C4-2B (cell line): ENCODE data around the gene GDNF.

ENCODE experiments used
- ZFX ChIP-seq: fragments of 450-650 bp; IDR thresholded peaks from 2 replicates; pipeline ENCODE4 v1.6.1; 2017
- TF ChIP-seq, protein P1 (sequence below): fragments of 450-650 bp; conservative IDR thresholded peaks from 2 replicates; pipeline ENCODE4 v1.5.1; 2017; ENCODE audit warnings: mild to moderate bottlenecking

DNA sequence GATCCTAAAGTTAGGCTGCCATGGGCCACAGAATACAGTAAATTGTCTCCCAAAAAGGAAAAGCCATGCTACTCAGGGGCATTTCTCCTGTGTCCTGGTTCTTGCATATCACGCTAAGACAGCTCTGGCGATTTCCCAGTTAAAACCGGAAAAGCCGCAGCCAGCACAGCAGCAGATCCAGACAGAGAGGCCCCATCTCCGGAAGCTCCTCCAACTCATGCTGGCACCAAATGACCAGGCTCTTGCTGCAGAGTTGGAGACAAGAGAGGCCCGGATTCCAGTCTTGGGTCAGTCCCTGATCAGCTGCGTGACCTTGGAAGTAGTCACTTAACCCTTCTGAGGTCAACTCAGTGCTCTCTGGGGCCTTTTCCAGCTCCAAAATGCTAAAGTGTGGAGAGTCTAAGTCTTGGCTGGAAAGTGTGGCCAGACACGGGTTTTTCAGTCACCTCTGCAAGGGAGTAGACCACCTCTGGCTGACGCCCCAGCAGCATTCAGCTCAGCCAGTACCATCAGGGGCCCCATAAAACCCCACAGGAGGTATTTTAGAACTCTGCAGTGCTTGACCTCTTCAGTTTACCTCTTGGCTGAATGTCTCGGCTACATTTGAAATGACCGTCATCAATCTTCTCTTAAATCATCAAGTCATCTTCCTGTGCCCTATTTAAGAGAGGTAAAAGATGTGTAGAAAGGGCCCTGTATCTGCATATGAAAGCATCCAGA is 16.2 kb downstream of the GDNF start:
- TF ChIP-seq ZFX, result no peak
- TF ChIP-seq, protein P1, sequence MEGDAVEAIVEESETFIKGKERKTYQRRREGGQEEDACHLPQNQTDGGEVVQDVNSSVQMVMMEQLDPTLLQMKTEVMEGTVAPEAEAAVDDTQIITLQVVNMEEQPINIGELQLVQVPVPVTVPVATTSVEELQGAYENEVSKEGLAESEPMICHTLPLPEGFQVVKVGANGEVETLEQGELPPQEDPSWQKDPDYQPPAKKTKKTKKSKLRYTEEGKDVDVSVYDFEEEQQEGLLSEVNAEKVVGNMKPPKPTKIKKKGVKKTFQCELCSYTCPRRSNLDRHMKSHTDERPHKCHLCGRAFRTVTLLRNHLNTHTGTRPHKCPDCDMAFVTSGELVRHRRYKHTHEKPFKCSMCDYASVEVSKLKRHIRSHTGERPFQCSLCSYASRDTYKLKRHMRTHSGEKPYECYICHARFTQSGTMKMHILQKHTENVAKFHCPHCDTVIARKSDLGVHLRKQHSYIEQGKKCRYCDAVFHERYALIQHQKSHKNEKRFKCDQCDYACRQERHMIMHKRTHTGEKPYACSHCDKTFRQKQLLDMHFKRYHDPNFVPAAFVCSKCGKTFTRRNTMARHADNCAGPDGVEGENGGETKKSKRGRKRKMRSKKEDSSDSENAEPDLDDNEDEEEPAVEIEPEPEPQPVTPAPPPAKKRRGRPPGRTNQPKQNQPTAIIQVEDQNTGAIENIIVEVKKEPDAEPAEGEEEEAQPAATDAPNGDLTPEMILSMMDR, result no peak
